Astrocyte of the cerebellum (primary cell): ENCODE data around the gene CCZ1.
"Not testable (repeated sequence)": the region's sequence is repeated elsewhere in the genome, so short reads cannot be mapped to it uniquely, and the experiment has no call there.

ENCODE experiments used
- DNase-seq: peaks from one replicate; pipeline ENCODE4 v3.0.0-alpha.2; 2011; ENCODE audit warnings: low read depth
- H3K4me3 ChIP-seq: 2 replicates; pipeline ENCODE4 v1.5.1; 2011; ENCODE audit warnings: mild to moderate bottlenecking, low read depth, low read length, moderate library complexity
- CTCF ChIP-seq: IDR thresholded peaks from 2 replicates; pipeline ENCODE4 v1.5.1; 2012; ENCODE audit warnings: low read length, low read depth, moderate library complexity, mild to moderate bottlenecking; ENCODE audit errors: missing control alignments
- in situ Hi-C: cut with HindIII; loops from 2 replicates; pipeline ENCODE4 v1.10.0; 2017; ENCODE audit warnings: low sequenced_read_pairs

The CCZ1 gene

DNA sequence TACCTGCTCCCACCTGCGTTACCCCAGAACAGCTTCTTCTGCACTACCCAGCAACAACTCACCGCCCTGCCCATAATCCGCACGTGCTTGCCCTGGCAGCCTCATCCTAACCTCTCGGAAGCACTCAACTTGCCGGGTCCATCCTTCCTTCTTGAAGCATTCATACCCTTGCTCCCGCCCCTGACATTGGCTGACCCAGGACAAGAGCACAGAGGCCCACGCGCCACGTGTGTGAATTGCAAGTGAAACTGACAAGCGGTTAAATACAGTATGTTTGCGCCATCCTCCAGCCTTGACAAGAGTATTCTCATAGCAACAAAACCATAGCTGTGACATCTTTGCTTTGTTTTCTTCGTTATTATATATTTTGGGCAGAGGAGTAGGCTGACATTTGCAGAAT lies 28.8 kb upstream of the CCZ1 start:
- TF ChIP-seq CTCF: no peak
- in situ Hi-C loops: no loop called here

GRCh38 chr7:5870311-5870710 lies 28.2 kb upstream of the CCZ1 start:
- in situ Hi-C loops: no loop called here
- no peak overlapping the region for H3K4me3 ChIP-seq
- no peak for DNase-seq
- TF ChIP-seq CTCF: no peak

More for the DNA sequence above, 28.8 kb upstream of the CCZ1 start:
- H3K4me3 ChIP-seq: no peak overlapping the region
- DNase-seq: no peak

DNA sequence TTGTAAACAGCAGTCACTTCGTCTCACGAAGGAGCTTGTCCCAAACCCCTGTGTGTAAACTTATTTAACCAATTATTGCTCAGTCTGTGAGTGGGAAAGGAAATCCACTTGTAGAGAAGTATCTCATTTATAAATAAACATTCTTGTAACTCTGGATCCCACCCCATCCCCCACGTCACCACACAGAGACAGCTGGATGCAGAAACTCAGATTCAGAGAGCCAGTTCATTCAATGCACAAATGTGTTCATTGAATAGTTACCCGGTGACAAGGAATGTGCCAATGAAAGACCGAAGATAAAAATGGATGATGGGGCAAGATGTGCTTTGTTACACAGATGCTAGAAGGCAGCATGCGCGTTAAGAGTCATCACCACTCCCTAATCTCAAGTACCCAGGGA lies 26.2 kb upstream of the CCZ1 start:
- no peak for TF ChIP-seq CTCF
- DNase-seq: no peak
- no peak overlapping the region for H3K4me3 ChIP-seq
- in situ Hi-C loops: no loop called here

GRCh38 chr7:5879591-5879990 lies 18.9 kb upstream of the CCZ1 start:
- DNase-seq, in situ Hi-C loops, H3K4me3 ChIP-seq: not testable (repeated sequence)

DNA sequence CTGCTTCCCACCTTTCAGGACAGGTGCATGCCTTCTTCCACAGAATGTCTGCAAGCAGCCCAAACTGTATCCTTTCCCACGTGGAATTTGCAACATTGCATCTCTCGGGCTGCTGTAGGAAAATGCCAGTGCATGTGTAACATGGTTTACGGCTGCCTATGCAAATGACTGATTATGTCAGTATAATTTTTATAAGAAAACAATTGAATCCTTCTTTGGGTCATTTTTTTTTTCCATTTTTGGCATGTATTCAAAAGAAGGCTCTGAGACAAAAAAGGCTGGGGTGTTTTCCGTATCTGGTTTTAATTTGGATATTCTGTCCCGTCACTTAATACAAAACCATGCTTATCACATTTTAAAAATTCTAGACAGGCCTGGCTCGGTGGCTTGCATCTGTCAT lies 18.4 kb upstream of the CCZ1 start:
- DNase-seq, in situ Hi-C loops, H3K4me3 ChIP-seq: not testable (repeated sequence)

GRCh38 chr7:5884431-5884830 lies 14.1 kb upstream of the CCZ1 start:
- in situ Hi-C loops, DNase-seq, H3K4me3 ChIP-seq: not testable (repeated sequence)

DNA sequence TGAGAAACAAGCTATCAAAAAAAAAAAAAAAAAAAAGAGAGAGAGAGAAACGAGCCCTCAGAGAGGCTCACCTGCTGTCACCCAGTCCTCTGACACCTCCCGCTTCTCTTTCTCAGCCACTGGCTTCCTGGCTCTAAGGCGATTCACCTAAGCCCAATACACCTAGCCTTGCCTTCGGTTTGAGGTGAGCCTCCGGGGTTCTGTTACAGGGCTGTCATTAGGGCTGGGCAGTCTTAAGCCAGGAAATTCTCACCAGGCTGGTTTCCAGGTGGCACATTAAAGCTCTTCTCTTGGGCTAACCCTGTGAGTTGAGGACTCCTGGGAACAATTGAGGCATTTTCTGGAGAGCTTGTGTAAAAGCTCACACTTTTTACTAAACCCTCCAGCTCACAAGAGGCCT lies 10.5 kb upstream of the CCZ1 start:
- DNase-seq, H3K4me3 ChIP-seq, in situ Hi-C loops: not testable (repeated sequence)

GRCh38 chr7:5890244-5890643 lies 8.3 kb upstream of the CCZ1 start:
- H3K4me3 ChIP-seq, in situ Hi-C loops: not testable (repeated sequence)

DNA sequence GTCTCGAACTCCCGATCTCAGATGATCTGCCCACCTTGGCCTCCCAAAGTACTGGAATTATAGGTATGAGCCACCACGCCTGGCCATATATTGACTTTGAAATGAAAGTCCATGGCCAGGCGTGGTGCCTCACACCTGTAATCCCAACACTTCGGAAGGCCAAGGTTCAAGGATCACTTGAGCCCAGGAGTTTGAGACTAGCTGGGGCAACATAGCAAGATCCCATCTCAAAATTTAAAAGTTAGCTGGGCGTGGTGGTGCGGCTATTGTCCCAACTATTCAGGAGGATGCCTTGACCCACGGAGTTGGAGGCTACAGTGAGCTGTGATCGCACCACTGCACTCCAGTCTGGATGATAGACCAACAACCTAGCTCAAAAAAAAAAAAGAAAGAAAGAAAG lies 6.0 kb upstream of the CCZ1 start:
- TF ChIP-seq CTCF: no peak
- H3K4me3 ChIP-seq: no peak overlapping the region
- in situ Hi-C loops: no loop called here
- DNase-seq: no peak

More at GRCh38 chr7:5890244-5890643, 8.3 kb upstream of the CCZ1 start:
- not testable (repeated sequence) for DNase-seq

- DNase-seq, in situ Hi-C loops, H3K4me3 ChIP-seq: not testable (repeated sequence)
These were observed 1.1 kb upstream of the CCZ1 start for GRCh38 chr7:5897369-5897919.

GRCh38 chr7:5903002-5903401 lies 4.5 kb downstream of the CCZ1 start:
- DNase-seq, in situ Hi-C loops, H3K4me3 ChIP-seq: not testable (repeated sequence)

DNA sequence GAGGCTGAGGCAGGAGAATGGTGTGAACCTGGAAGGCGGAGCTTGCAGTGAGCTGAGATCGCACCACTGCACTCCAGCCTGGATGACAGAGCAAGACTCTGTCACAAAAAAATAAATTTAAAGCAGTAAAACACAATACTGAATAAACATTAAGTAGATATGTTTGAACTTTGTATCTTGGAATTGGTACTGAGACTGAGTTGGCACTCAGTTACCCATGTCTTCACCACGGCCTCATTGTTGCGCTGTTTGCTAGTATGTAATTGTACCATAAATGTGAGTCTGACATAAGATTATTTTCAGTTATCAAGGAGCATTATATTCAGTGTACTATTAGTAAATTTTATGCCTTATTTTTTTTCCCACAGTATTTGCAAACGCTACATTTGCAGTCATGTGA lies 6.2 kb downstream of the CCZ1 start:
- in situ Hi-C loops, DNase-seq: not testable (repeated sequence)

GRCh38 chr7:5908835-5909234 lies 10.3 kb downstream of the CCZ1 start:
- H3K4me3 ChIP-seq, DNase-seq, in situ Hi-C loops: not testable (repeated sequence)

More for the DNA sequence above, 6.2 kb downstream of the CCZ1 start:
- not testable (repeated sequence) for H3K4me3 ChIP-seq

DNA sequence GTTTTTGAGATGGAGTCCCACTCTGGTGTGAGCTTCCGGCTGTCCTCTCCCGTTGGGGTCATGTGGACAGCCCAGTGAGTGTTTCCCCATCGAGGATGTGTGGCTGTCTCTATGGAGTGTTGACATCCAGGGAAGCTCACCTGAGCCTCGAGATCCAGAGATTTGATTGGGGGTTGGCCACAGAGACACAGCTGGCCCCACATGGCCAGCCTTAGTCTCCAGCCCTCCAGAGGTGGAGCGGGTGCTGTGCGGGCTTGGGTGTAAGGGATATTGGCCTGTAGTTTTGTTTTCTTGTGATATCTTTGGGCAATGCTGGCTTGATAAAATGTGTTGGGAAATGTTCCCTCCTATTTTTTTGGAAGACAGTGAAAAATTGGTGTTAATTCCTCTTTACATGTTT lies 18.0 kb downstream of the CCZ1 start:
- H3K4me3 ChIP-seq, DNase-seq, in situ Hi-C loops: not testable (repeated sequence)
